Natural killer cell (primary cell): ENCODE results near the gene CFAP61. TPM values are rescaled to one million over a fixed set of nuclear protein-coding genes. Genes with fewer than 3 reads are reported as not detected.

Experiments
- ATAC-seq, 3 donors: fragments of 150-1000 bp in 2 of 3; fragments of 200-7000 bp in 1 of 3; cut with Tn5 transposase; 1 replicate in 1 of 3; 2 replicates in 2 of 3; pipeline ENCODE4 v1.10.0; 2021; ENCODE audit warnings: mild to moderate bottlenecking in 2 of 3, moderate library complexity in 2 of 3
- DNase-seq, 2 donors: peaks; one replicate each; pipeline versions ENCODE4 v3.0.0 to v3.0.0-alpha.2; 2013 to 2021; ENCODE audit warnings: mixed read lengths in 1 of 2
- H3K27ac ChIP-seq: one replicate; pipeline ENCODE4 v1.5.1; 2013; ENCODE audit warnings: mild to moderate bottlenecking, low read length
- H3K27me3 ChIP-seq: one replicate; pipeline ENCODE4 v1.6.1; 2013; ENCODE audit warnings: low read length; ENCODE audit not compliant: control insufficient read depth, insufficient read depth
- H3K36me3 ChIP-seq: one replicate; pipeline ENCODE4 v1.6.1; 2013; ENCODE audit warnings: low read length; ENCODE audit not compliant: control insufficient read depth, insufficient read depth
- H3K4me1 ChIP-seq: one replicate; pipeline ENCODE4 v1.6.1; 2013; ENCODE audit warnings: low read length; ENCODE audit not compliant: control insufficient read depth, insufficient read depth
- H3K4me3 ChIP-seq: one replicate; pipeline ENCODE4 v1.5.1; 2013; ENCODE audit warnings: low read length
- H3K9me3 ChIP-seq: one replicate; pipeline ENCODE4 v1.6.1; 2013; ENCODE audit warnings: low read length; ENCODE audit not compliant: control insufficient read depth, insufficient read depth
- H3K27ac Mint-ChIP-seq, 2 donors: one replicate each; pipeline ENCODE4 v1.8.0; 2022; ENCODE audit warnings: mild to moderate bottlenecking in 2 of 2, mixed read lengths in 2 of 2, moderate library complexity in 1 of 2
- H3K27me3 Mint-ChIP-seq, 2 donors: one replicate each; pipeline ENCODE4 v1.8.0; 2022; ENCODE audit warnings: low read depth in 2 of 2, mixed read lengths in 2 of 2
- H3K36me3 Mint-ChIP-seq: one replicate; pipeline ENCODE4 v1.8.0; 2022; ENCODE audit warnings: mixed read lengths
- H3K4me1 Mint-ChIP-seq, 2 donors: one replicate each; pipeline ENCODE4 v1.8.0; 2022; ENCODE audit warnings: mixed read lengths in 2 of 2
- H3K4me3 Mint-ChIP-seq: one replicate; pipeline ENCODE4 v1.8.0; 2022; ENCODE audit warnings: mild to moderate bottlenecking, moderate library complexity, mixed read lengths
- H3K9me3 Mint-ChIP-seq, 2 donors: one replicate each; pipeline ENCODE4 v1.8.0; 2022; ENCODE audit warnings: mixed read lengths in 2 of 2
- CTCF ChIP-seq: fragments of 200-600 bp; IDR thresholded peaks from one replicate; pipeline ENCODE4 v1.8.0; 2022; ENCODE audit warnings: antibody characterized with exemption
- WGBS: methylation state at CpG from one replicate; pipeline ENCODE4 v1.1.7; 2013; ENCODE audit warnings: missing lambda C conversion rate; ENCODE audit not compliant: insufficient coverage; 5-methylcytosine and 5-hydroxymethylcytosine counted together
- intact Hi-C: fragments of 100-400 bp; cut with micrococcal nuclease; formaldehyde crosslinking; loops from one replicate; pipeline ENCODE4 v1.14.2; 2022
- total RNA-seq, 4 donors: library from RNA; stranded (reverse); fragments of 120-200 nt in 1 of 4; gene quantifications; one replicate each; pipeline versions ENCODE4 v1.2.3 to v1.2.4, GENCODE V29; 2013 to 2022

Gene CFAP61
- total RNA-seq, 3 donors from 2014 or later (not counting 1 experiment from before 2014, with no cell fraction given), result 1.0 to 2.1 (median 1.3) TPM

- DNase-seq, result no peak
- ATAC-seq, result no peak
- Histone ChIP-seq H3K9me3 (no peaks in the 10 kb centered on the region), H3K27ac (no peak overlapping the region), H3K27me3 (no peaks in the 10 kb centered on the region), H3K4me1 (no peaks in the 10 kb centered on the region), H3K36me3 (peaks cover 3% of the 10 kb centered on the region), H3K4me3 (no peak overlapping the region)
- 96% methylated on average over 12 of the region's 13 CpGs for WGBS
- TF ChIP-seq CTCF, result no peak
- Mint-ChIP-seq H3K36me3 (no peaks in the 10 kb centered on the region), H3K27ac (no peak overlapping the region), H3K9me3 (no peaks in the 10 kb centered on the region), H3K4me1 (no peaks in the 10 kb centered on the region), H3K27me3 (no peaks in the 10 kb centered on the region), H3K4me3 (no peak overlapping the region)
- intact Hi-C loops, result no loop called here
Measured at GRCh38 chr20:20399531-20400500, 347.5 kb downstream of the CFAP61 start.

GRCh38 chr20:20401991-20402390, 349.7 kb downstream of the CFAP61 start:
- H3K4me1 ChIP-seq, result no peaks in the 10 kb centered on the region
- Mint-ChIP-seq H3K36me3 (no peaks in the 10 kb centered on the region), H3K4me3 (no peak overlapping the region)

DNA sequence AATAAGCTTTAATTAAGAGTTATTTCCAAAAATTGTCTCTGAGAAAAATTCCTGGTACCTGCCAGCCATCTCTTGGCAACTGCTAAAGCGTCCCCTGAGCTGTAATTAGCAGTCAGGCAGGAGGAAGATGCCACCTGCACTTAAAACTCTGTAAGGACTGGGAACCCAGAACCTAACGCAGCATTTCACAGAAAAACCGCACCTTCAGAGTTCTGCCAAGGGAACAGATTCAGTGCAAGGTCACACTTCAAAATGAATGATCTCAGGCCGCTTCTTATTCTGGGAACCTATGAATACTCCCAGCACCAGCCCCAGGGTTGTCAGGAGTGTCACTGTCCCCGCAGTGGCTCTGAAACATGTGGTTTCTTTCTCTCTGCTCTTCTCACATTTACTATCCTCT, 352.3 kb downstream of the CFAP61 start:
- Mint-ChIP-seq H3K4me1 (no peaks in the 10 kb centered on the region), H3K27me3 (no peaks in the 10 kb centered on the region), H3K4me3 (no peak overlapping the region), H3K27ac (no peak overlapping the region), H3K9me3 (no peaks in the 10 kb centered on the region), H3K36me3 (no peaks in the 10 kb centered on the region)
- 95% methylated on average over 5 of the region's 5 CpGs for WGBS
- no peak for TF ChIP-seq CTCF
- Histone ChIP-seq H3K36me3 (no peaks in the 10 kb centered on the region), H3K4me3 (no peak overlapping the region), H3K9me3 (no peaks in the 10 kb centered on the region), H3K4me1 (no peaks in the 10 kb centered on the region), H3K27me3 (no peaks in the 10 kb centered on the region), H3K27ac (no peak overlapping the region)
- DNase-seq (no peak), ATAC-seq (no peak)
- intact Hi-C loops, result no loop called here

More at GRCh38 chr20:20401991-20402390, 349.7 kb downstream of the CFAP61 start:
- DNase-seq, result no peak
- no peaks in the 10 kb centered on the region for H3K36me3 ChIP-seq
- no peak for TF ChIP-seq CTCF
- no peak overlapping the region for H3K4me3 ChIP-seq
- Mint-ChIP-seq H3K9me3 (no peaks in the 10 kb centered on the region), H3K27ac (no peak overlapping the region), H3K27me3 (no peaks in the 10 kb centered on the region), H3K4me1 (no peaks in the 10 kb centered on the region)
- no peaks in the 10 kb centered on the region for H3K27me3 ChIP-seq
- no peak for ATAC-seq
- intact Hi-C loops, result no loop called here
- no peak overlapping the region for H3K27ac ChIP-seq
- no peaks in the 10 kb centered on the region for H3K9me3 ChIP-seq
- WGBS, result 100% methylated on average over 3 of the region's 3 CpGs
